ENCODE results near the gene SH3BGRL2.

Gene SH3BGRL2

GRCh38 chr6:79630883-79631692 is at the start of gene SH3BGRL2:
SH3BGRL2 (plus strand) TSS chr6:79631329; CDS start chr6:79631462, 133 bp downstream.
- peak in 1 of 2 donors; percentile 13 for DNase-seq (ENCODE audit: low read depth in 2 of 2)

- DNase-seq (ENCODE audit: low read depth in 2 of 2) = no peak
These were observed 46.8 kb upstream of the SH3BGRL2 start for GRCh38 chr6:79584332-79584731.

- no peak for DNase-seq (ENCODE audit: low read depth in 2 of 2)
These were observed 44.6 kb upstream of the SH3BGRL2 start for GRCh38 chr6:79586548-79586947.

GRCh38 chr6:79589701-79590100 is 41.4 kb upstream of the SH3BGRL2 start:
- no peak for DNase-seq (ENCODE audit: low read depth in 2 of 2)

GRCh38 chr6:79597155-79597554 is 34.0 kb upstream of the SH3BGRL2 start:
- no peak for DNase-seq (ENCODE audit: low read depth in 2 of 2)

GRCh38 chr6:79598012-79598411 is 33.1 kb upstream of the SH3BGRL2 start:
- no peak for DNase-seq (ENCODE audit: low read depth in 2 of 2)

GRCh38 chr6:79599725-79600259 is 31.3 kb upstream of the SH3BGRL2 start:
- DNase-seq (ENCODE audit: low read depth in 2 of 2) = no peak

GRCh38 chr6:79600313-79600712 is 30.8 kb upstream of the SH3BGRL2 start:
- no peak for DNase-seq (ENCODE audit: low read depth in 2 of 2)

GRCh38 chr6:79600812-79601609 is 30.1 kb upstream of the SH3BGRL2 start:
- no peak for DNase-seq (ENCODE audit: low read depth in 2 of 2)

GRCh38 chr6:79602859-79603258 is 28.3 kb upstream of the SH3BGRL2 start:
- no peak for DNase-seq (ENCODE audit: low read depth in 2 of 2)

- no peak for DNase-seq (ENCODE audit: low read depth in 2 of 2)
These were observed 26.5 kb upstream of the SH3BGRL2 start for GRCh38 chr6:79604583-79605037.

GRCh38 chr6:79605061-79605460 is 26.1 kb upstream of the SH3BGRL2 start:
- DNase-seq (ENCODE audit: low read depth in 2 of 2) = no peak

- DNase-seq (ENCODE audit: low read depth in 2 of 2) = no peak
These were observed 25.0 kb upstream of the SH3BGRL2 start for GRCh38 chr6:79605968-79606764.

GRCh38 chr6:79607000-79607399 is 24.1 kb upstream of the SH3BGRL2 start:
- no peak for DNase-seq (ENCODE audit: low read depth in 2 of 2)

- DNase-seq (ENCODE audit: low read depth in 2 of 2) = no peak
These were observed 22.6 kb upstream of the SH3BGRL2 start for GRCh38 chr6:79608334-79609224.

GRCh38 chr6:79609225-79609595 is 21.9 kb upstream of the SH3BGRL2 start:
- DNase-seq (ENCODE audit: low read depth in 2 of 2) = no peak

- DNase-seq (ENCODE audit: low read depth in 2 of 2) = no peak
These were observed 20.7 kb upstream of the SH3BGRL2 start for GRCh38 chr6:79610306-79611009.

GRCh38 chr6:79612457-79612856 is 18.7 kb upstream of the SH3BGRL2 start:
- DNase-seq (ENCODE audit: low read depth in 2 of 2) = no peak

GRCh38 chr6:79612918-79613317 is 18.2 kb upstream of the SH3BGRL2 start:
- no peak for DNase-seq (ENCODE audit: low read depth in 2 of 2)

- DNase-seq (ENCODE audit: low read depth in 2 of 2) = no peak
These were observed 17.2 kb upstream of the SH3BGRL2 start for GRCh38 chr6:79613912-79614311.

All from activated CD4-positive, alpha-beta T cell treated with anti-CD3 and anti-CD28 coated beads for 24 hours (primary cell).